ENCODE data around the gene PPP2R5A.

PPP2R5A gene

DNA sequence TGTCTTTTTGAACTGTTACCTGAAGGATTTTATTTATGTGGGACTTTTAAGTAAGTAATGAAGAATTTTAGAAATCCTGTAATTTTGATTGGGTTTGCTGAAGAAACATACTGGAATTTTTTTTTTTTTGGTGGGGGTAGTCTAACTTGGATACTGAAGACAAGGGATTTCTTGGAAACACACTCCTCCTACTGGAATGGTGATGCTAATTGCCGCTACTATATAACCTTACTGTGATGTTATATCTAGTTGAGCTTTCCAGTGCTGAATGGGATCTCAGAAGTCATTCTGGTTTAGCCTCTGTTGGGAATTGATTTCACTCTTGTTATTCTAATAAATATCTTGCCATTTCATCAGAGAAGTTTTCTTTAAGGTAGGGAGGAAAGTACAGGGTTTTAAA is 8.4 kb downstream of the PPP2R5A start:
- no peak for DNase-seq
- no CpG with 5 or more reads among the region's 1 CpG for WGBS (ENCODE audit: extremely low coverage, insufficient coverage, low lambda C conversion rate)
- no peak overlapping the region for H2BK5ac ChIP-seq (ENCODE audit: low read length)
- H3K18ac ChIP-seq (ENCODE audit: low read length), result no peak overlapping the region
- no peak overlapping the region for H2BK15ac ChIP-seq (replicated peaks; ENCODE audit: low read depth)
- H3K23ac ChIP-seq (ENCODE audit: low read length), result no peak overlapping the region
- H3K27me3 ChIP-seq (ENCODE audit: insufficient read depth, low read length, poor library complexity), result no peaks in the 10 kb centered on the region
- no peak overlapping the region for H2BK120ac ChIP-seq (ENCODE audit: low read depth, low read length)
- H4K5ac ChIP-seq (ENCODE audit: low read length), result no peak overlapping the region
- H3K56ac ChIP-seq (ENCODE audit: low read length), result no peak overlapping the region
- H3K79me1 ChIP-seq (ENCODE audit: low read length), result peaks cover 12% of the 10 kb centered on the region
- no peak overlapping the region for H4K8ac ChIP-seq (ENCODE audit: low read depth, low read length)
- no peaks in the 10 kb centered on the region for H3K36me3 ChIP-seq (ENCODE audit: control insufficient read depth, insufficient read depth, low read length)
- H3K4me2 ChIP-seq (ENCODE audit: low read length), result no peak overlapping the region
- H3K4me3 ChIP-seq (ENCODE audit: low read length), result no peak overlapping the region
- H3K79me2 ChIP-seq (ENCODE audit: control insufficient read depth, insufficient read depth, low read length), result peaks cover 20% of the 10 kb centered on the region
- peaks cover 6% of the 10 kb centered on the region for H3K4me1 ChIP-seq (ENCODE audit: control insufficient read depth, low read depth, low read length)
- H2AK5ac ChIP-seq (ENCODE audit: low read length), result no peak overlapping the region
- H3K9ac ChIP-seq (ENCODE audit: low read length), result no peak overlapping the region
- no peak overlapping the region for H3K4ac ChIP-seq (ENCODE audit: low read depth, low read length)
- no peak overlapping the region for H3K27ac ChIP-seq (ENCODE audit: low read depth, low read length)

- H3K79me1 ChIP-seq (ENCODE audit: low read length), result peaks cover 11% of the 10 kb centered on the region
- no peak overlapping the region for H3K23ac ChIP-seq (ENCODE audit: low read length)
- H3K4me1 ChIP-seq (ENCODE audit: control insufficient read depth, low read depth, low read length), result peaks cover 4% of the 10 kb centered on the region
- H3K4me2 ChIP-seq (ENCODE audit: low read length), result no peak overlapping the region
- H4K8ac ChIP-seq (ENCODE audit: low read depth, low read length), result no peak overlapping the region
- WGBS (ENCODE audit: extremely low coverage, insufficient coverage, low lambda C conversion rate), result no CpG with 5 or more reads among the region's 3 CpGs
- H3K4ac ChIP-seq (ENCODE audit: low read depth, low read length), result no peak overlapping the region
- H3K27me3 ChIP-seq (ENCODE audit: insufficient read depth, low read length, poor library complexity), result no peaks in the 10 kb centered on the region
- no peak overlapping the region for H3K9ac ChIP-seq (ENCODE audit: low read length)
- H2BK5ac ChIP-seq (ENCODE audit: low read length), result no peak overlapping the region
- H2BK120ac ChIP-seq (ENCODE audit: low read depth, low read length), result no peak overlapping the region
- H3K36me3 ChIP-seq (ENCODE audit: control insufficient read depth, insufficient read depth, low read length), result no peaks in the 10 kb centered on the region
- no peak for DNase-seq
- no peak overlapping the region for H3K56ac ChIP-seq (ENCODE audit: low read length)
- no peak overlapping the region for H3K18ac ChIP-seq (ENCODE audit: low read length)
- peaks cover 19% of the 10 kb centered on the region for H3K79me2 ChIP-seq (ENCODE audit: control insufficient read depth, insufficient read depth, low read length)
- no peak overlapping the region for H3K4me3 ChIP-seq (ENCODE audit: low read length)
- H3K27ac ChIP-seq (ENCODE audit: low read depth, low read length), result no peak overlapping the region
- H2AK5ac ChIP-seq (ENCODE audit: low read length), result no peak overlapping the region
- no peak overlapping the region for H4K5ac ChIP-seq (ENCODE audit: low read length)
- H2BK15ac ChIP-seq (replicated peaks; ENCODE audit: low read depth), result no peak overlapping the region
These were observed 9.8 kb downstream of the PPP2R5A start for GRCh38 chr1:212294983-212295382.

DNA sequence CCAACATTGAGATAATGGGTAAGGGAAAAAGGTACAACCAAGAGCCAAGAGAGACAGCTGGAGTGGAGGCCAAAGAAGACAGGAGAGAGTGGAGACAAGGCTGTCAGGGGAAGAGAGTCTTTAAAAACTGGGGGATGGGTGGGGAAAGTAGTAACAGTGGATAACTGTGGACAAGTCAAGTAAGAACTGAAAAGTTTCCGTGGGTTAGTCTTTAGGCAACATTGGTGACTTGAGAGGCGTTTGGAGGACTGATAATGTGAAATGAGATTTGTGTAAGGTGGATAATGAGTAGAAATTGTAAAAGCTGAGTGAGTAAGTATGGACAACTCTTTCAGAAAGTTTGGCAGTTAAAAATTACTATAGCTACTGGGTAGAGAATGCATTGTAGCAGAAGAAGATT is 10.4 kb downstream of the PPP2R5A start:
- Histone ChIP-seq H3K27me3 (ENCODE audit: insufficient read depth, low read length, poor library complexity) (no peaks in the 10 kb centered on the region), H3K4me3 (ENCODE audit: low read length) (no peak overlapping the region), H3K23ac (ENCODE audit: low read length) (no peak overlapping the region), H3K79me2 (ENCODE audit: control insufficient read depth, insufficient read depth, low read length) (peaks cover 18% of the 10 kb centered on the region), H3K4me1 (ENCODE audit: control insufficient read depth, low read depth, low read length) (peaks cover 3% of the 10 kb centered on the region), H3K18ac (ENCODE audit: low read length) (no peak overlapping the region), H2BK120ac (ENCODE audit: low read depth, low read length) (no peak overlapping the region), H4K5ac (ENCODE audit: low read length) (no peak overlapping the region), H2AK5ac (ENCODE audit: low read length) (no peak overlapping the region), H2BK15ac (replicated peaks; ENCODE audit: low read depth) (no peak overlapping the region), H2BK5ac (ENCODE audit: low read length) (no peak overlapping the region), H3K79me1 (ENCODE audit: low read length) (peaks cover 11% of the 10 kb centered on the region), H3K36me3 (ENCODE audit: control insufficient read depth, insufficient read depth, low read length) (no peaks in the 10 kb centered on the region), H3K4ac (ENCODE audit: low read depth, low read length) (no peak overlapping the region), H3K9ac (ENCODE audit: low read length) (no peak overlapping the region), H3K56ac (ENCODE audit: low read length) (no peak overlapping the region), H4K8ac (ENCODE audit: low read depth, low read length) (no peak overlapping the region), H3K27ac (ENCODE audit: low read depth, low read length) (no peak overlapping the region), H3K4me2 (ENCODE audit: low read length) (no peak overlapping the region)
- WGBS (ENCODE audit: extremely low coverage, insufficient coverage, low lambda C conversion rate), result 100% methylated on average over 1 of the region's 2 CpGs
- no peak for DNase-seq

DNA sequence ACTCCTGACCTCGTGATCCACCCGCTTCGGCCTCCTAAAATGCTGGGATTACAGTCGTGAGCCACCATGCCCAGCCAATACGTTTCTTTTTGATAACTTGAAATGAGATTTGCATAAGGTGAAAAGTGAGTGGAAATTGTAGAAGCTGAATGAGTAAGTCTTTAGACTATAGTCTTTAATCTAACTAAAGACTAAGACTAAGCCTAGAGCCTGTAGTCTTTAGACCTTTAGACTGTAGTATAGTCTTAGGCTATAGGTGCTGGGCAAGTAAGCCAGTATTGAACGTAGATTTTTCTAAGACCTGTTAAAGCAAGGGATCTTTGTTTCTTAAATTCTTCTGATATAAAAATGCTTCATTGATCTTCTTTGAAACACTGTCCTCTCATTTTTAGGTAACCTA is 12.1 kb downstream of the PPP2R5A start:
- Histone ChIP-seq H4K8ac (ENCODE audit: low read depth, low read length) (no peak overlapping the region), H3K23ac (ENCODE audit: low read length) (no peak overlapping the region), H3K27ac (ENCODE audit: low read depth, low read length) (no peak overlapping the region), H3K4me1 (ENCODE audit: control insufficient read depth, low read depth, low read length) (peaks cover 3% of the 10 kb centered on the region), H3K18ac (ENCODE audit: low read length) (no peak overlapping the region), H3K4ac (ENCODE audit: low read depth, low read length) (no peak overlapping the region), H2AK5ac (ENCODE audit: low read length) (no peak overlapping the region), H4K5ac (ENCODE audit: low read length) (no peak overlapping the region), H3K27me3 (ENCODE audit: insufficient read depth, low read length, poor library complexity) (no peaks in the 10 kb centered on the region), H3K36me3 (ENCODE audit: control insufficient read depth, insufficient read depth, low read length) (no peaks in the 10 kb centered on the region), H2BK120ac (ENCODE audit: low read depth, low read length) (no peak overlapping the region), H3K79me2 (ENCODE audit: control insufficient read depth, insufficient read depth, low read length) (peaks cover 13% of the 10 kb centered on the region), H3K4me3 (ENCODE audit: low read length) (no peak overlapping the region), H2BK5ac (ENCODE audit: low read length) (no peak overlapping the region), H3K4me2 (ENCODE audit: low read length) (no peak overlapping the region), H3K56ac (ENCODE audit: low read length) (no peak overlapping the region), H3K79me1 (ENCODE audit: low read length) (peaks cover 11% of the 10 kb centered on the region), H2BK15ac (replicated peaks; ENCODE audit: low read depth) (no peak overlapping the region), H3K9ac (ENCODE audit: low read length) (no peak overlapping the region)
- DNase-seq, result no peak
- WGBS (ENCODE audit: extremely low coverage, insufficient coverage, low lambda C conversion rate), result no CpG with 5 or more reads among the region's 6 CpGs

- H3K4ac ChIP-seq (ENCODE audit: low read depth, low read length), result no peak overlapping the region
- DNase-seq, result no peak
- no peak overlapping the region for H2BK15ac ChIP-seq (replicated peaks; ENCODE audit: low read depth)
- H3K79me1 ChIP-seq (ENCODE audit: low read length), result no peaks in the 10 kb centered on the region
- no peak overlapping the region for H2BK5ac ChIP-seq (ENCODE audit: low read length)
- no peak overlapping the region for H4K8ac ChIP-seq (ENCODE audit: low read depth, low read length)
- no peak overlapping the region for H2BK120ac ChIP-seq (ENCODE audit: low read depth, low read length)
- no peak overlapping the region for H3K4me2 ChIP-seq (ENCODE audit: low read length)
- no peak overlapping the region for H3K56ac ChIP-seq (ENCODE audit: low read length)
- WGBS (ENCODE audit: extremely low coverage, insufficient coverage, low lambda C conversion rate), result no CpG with 5 or more reads among the region's 1 CpG
- H3K36me3 ChIP-seq (ENCODE audit: control insufficient read depth, insufficient read depth, low read length), result no peaks in the 10 kb centered on the region
- no peak overlapping the region for H3K23ac ChIP-seq (ENCODE audit: low read length)
- no peak overlapping the region for H4K5ac ChIP-seq (ENCODE audit: low read length)
- no peak overlapping the region for H3K4me3 ChIP-seq (ENCODE audit: low read length)
- no peak overlapping the region for H3K9ac ChIP-seq (ENCODE audit: low read length)
- H3K79me2 ChIP-seq (ENCODE audit: control insufficient read depth, insufficient read depth, low read length), result no peaks in the 10 kb centered on the region
- no peak overlapping the region for H3K18ac ChIP-seq (ENCODE audit: low read length)
- no peaks in the 10 kb centered on the region for H3K27me3 ChIP-seq (ENCODE audit: insufficient read depth, low read length, poor library complexity)
- H3K4me1 ChIP-seq (ENCODE audit: control insufficient read depth, low read depth, low read length), result no peaks in the 10 kb centered on the region
- H2AK5ac ChIP-seq (ENCODE audit: low read length), result no peak overlapping the region
- H3K27ac ChIP-seq (ENCODE audit: low read depth, low read length), result no peak overlapping the region
These were observed 16.4 kb downstream of the PPP2R5A start for GRCh38 chr1:212301580-212301979.

GRCh38 chr1:212302745-212303383 is 17.7 kb downstream of the PPP2R5A start:
- Histone ChIP-seq H3K27ac (ENCODE audit: low read depth, low read length) (no peak overlapping the region), H2AK5ac (ENCODE audit: low read length) (no peak overlapping the region), H3K4me3 (ENCODE audit: low read length) (no peak overlapping the region), H2BK5ac (ENCODE audit: low read length) (no peak overlapping the region), H3K9ac (ENCODE audit: low read length) (no peak overlapping the region), H3K18ac (ENCODE audit: low read length) (no peak overlapping the region), H3K4me1 (ENCODE audit: control insufficient read depth, low read depth, low read length) (no peaks in the 10 kb centered on the region), H3K79me1 (ENCODE audit: low read length) (peaks cover 1% of the 10 kb centered on the region), H3K27me3 (ENCODE audit: insufficient read depth, low read length, poor library complexity) (no peaks in the 10 kb centered on the region), H2BK120ac (ENCODE audit: low read depth, low read length) (no peak overlapping the region), H4K8ac (ENCODE audit: low read depth, low read length) (no peak overlapping the region), H3K23ac (ENCODE audit: low read length) (no peak overlapping the region), H3K36me3 (ENCODE audit: control insufficient read depth, insufficient read depth, low read length) (no peaks in the 10 kb centered on the region), H3K79me2 (ENCODE audit: control insufficient read depth, insufficient read depth, low read length) (no peaks in the 10 kb centered on the region), H3K4me2 (ENCODE audit: low read length) (no peak overlapping the region), H2BK15ac (replicated peaks; ENCODE audit: low read depth) (no peak overlapping the region), H4K5ac (ENCODE audit: low read length) (no peak overlapping the region), H3K56ac (ENCODE audit: low read length) (no peak overlapping the region), H3K4ac (ENCODE audit: low read depth, low read length) (no peak overlapping the region)
- DNase-seq, result no peak
- no CpG with 5 or more reads among the region's 6 CpGs for WGBS (ENCODE audit: extremely low coverage, insufficient coverage, low lambda C conversion rate)

All from mesendoderm (in vitro differentiated cells).